Esophagus muscularis mucosa (tissue), 4 donors: ENCODE data around the gene POLG.

Source experiments
- CTCF ChIP-seq, 3 experiments: fragments of 200-600 bp in 2 of 3; fragments of 450-650 bp in 1 of 3; sonication (generic) in 2 of 3; IDR thresholded peaks; one replicate each; pipeline ENCODE4 v1.5.1; 2017 to 2019; ENCODE audit warnings: antibody characterized with exemption in 3 of 3, mild to moderate bottlenecking in 2 of 3, moderate library complexity in 1 of 3
- EP300 ChIP-seq: sonication (generic); formaldehyde crosslinking; IDR thresholded peaks from one replicate; pipeline ENCODE4 v1.6.1; 2017; ENCODE audit warnings: antibody characterized with exemption
- POLR2A ChIP-seq: fragments of 450-650 bp; IDR thresholded peaks from one replicate; pipeline ENCODE4 v1.6.1; 2017; ENCODE audit warnings: antibody characterized with exemption, moderate library complexity, mild to moderate bottlenecking, low read depth

GRCh38 chr15:89291934-89292438 lies 42.6 kb downstream of the POLG start:
- no peak for TF ChIP-seq CTCF (IDR thresholded peaks at IDR 0.05)
- no peak for TF ChIP-seq EP300
- TF ChIP-seq POLR2A: no peak
